ENCODE measurements around the gene C11orf52.

- TF ChIP-seq CTCF (IDR thresholded peaks at IDR 0.05) (no peak), POLR2A (IDR thresholded peaks at IDR 0.05) (no peak)
Observed at GRCh38 chr11:111879637-111879960, 39.1 kb upstream of the C11orf52 start.
